GM12878 (cell line): ENCODE measurements around the gene PTRH2. TPM values are rescaled to one million over a fixed set of nuclear protein-coding genes. Genes with fewer than 3 reads are reported as not detected.

Source experiments
- BCL11A ChIP-seq: IDR thresholded peaks from 2 replicates; pipeline ENCODE4 v1.6.1; 2011; ENCODE audit warnings: low read depth, low read length
- E2F4 ChIP-seq: IDR thresholded peaks from 2 replicates; pipeline ENCODE4 v1.6.1; 2012; ENCODE audit warnings: low read depth, low read length, improper control_type of control experiment
- E4F1 ChIP-seq: fragments of 450-650 bp; IDR thresholded peaks from 2 replicates; pipeline ENCODE4 v1.6.1; 2018; ENCODE audit warnings: borderline replicate concordance, mild to moderate bottlenecking; ENCODE audit not compliant: partially characterized antibody
- HDAC6 ChIP-seq: fragments of 200-600 bp; sonication (generic); IDR thresholded peaks from one replicate; pipeline ENCODE4 v1.8.0; 2017; ENCODE audit warnings: antibody characterized with exemption; ENCODE audit not compliant: unreplicated experiment
- HDGF ChIP-seq: fragments of 450-650 bp; IDR thresholded peaks from 2 replicates; pipeline ENCODE4 v1.6.1; 2016; ENCODE audit warnings: antibody characterized with exemption
- IKZF2 ChIP-seq, 2 experiments: fragments of 450-650 bp; IDR thresholded peaks; 2 replicates each; pipeline ENCODE4 v1.6.1; 2017; ENCODE audit warnings: mild to moderate bottlenecking in 2 of 2, moderate library complexity in 2 of 2
- IRF4 ChIP-seq: IDR thresholded peaks from 2 replicates; pipeline ENCODE4 v1.6.1; 2011; ENCODE audit warnings: low read depth, low read length
- JUND ChIP-seq: IDR thresholded peaks from 2 replicates; pipeline ENCODE4 v1.6.1; 2012; ENCODE audit warnings: low read depth, mild to moderate bottlenecking, low read length, improper control_type of control experiment, moderate library complexity
- MLLT1 ChIP-seq: fragments of 450-650 bp; IDR thresholded peaks from 2 replicates; pipeline ENCODE4 v1.6.1; 2016; ENCODE audit warnings: mild to moderate bottlenecking
- NFIC ChIP-seq: IDR thresholded peaks from 2 replicates; pipeline ENCODE4 v1.6.1; 2012; ENCODE audit warnings: low read depth, mild to moderate bottlenecking, inconsistent platforms, low read length, moderate library complexity
- NFYB ChIP-seq: IDR thresholded peaks from 2 replicates; pipeline ENCODE4 v1.6.1; 2011; ENCODE audit warnings: low read depth, mild to moderate bottlenecking, low read length, improper control_type of control experiment, moderate library complexity; ENCODE audit not compliant: insufficient read depth
- NR2C1 ChIP-seq: fragments of 450-650 bp; IDR thresholded peaks from 2 replicates; pipeline ENCODE4 v1.6.1; 2017; ENCODE audit warnings: antibody characterized with exemption, mild to moderate bottlenecking, moderate library complexity
- NR2F1 ChIP-seq: fragments of 450-650 bp; conservative IDR thresholded peaks from 2 replicates; pipeline ENCODE4 v1.6.1; 2017; ENCODE audit warnings: mild to moderate bottlenecking
- POLR2AphosphoS2 ChIP-seq: IDR thresholded peaks from 2 replicates; pipeline ENCODE4 v1.6.1; 2011; ENCODE audit warnings: low read depth, mild to moderate bottlenecking, low read length, improper control_type of control experiment, moderate library complexity
- SIX5 ChIP-seq: IDR thresholded peaks from 2 replicates; pipeline ENCODE4 v1.6.1; 2011; ENCODE audit warnings: mild to moderate bottlenecking, low read depth, low read length, moderate library complexity; ENCODE audit not compliant: severe bottlenecking
- SPI1 ChIP-seq: IDR thresholded peaks from 2 replicates; pipeline ENCODE4 v1.6.1; 2011; ENCODE audit warnings: low read depth, mild to moderate bottlenecking, low read length, moderate library complexity, borderline replicate concordance; ENCODE audit not compliant: insufficient read depth
- SRF ChIP-seq, 2 experiments: IDR thresholded peaks; 2 replicates each; pipeline ENCODE4 v1.6.1; 2011; ENCODE audit warnings: low read depth in 2 of 2, low read length in 2 of 2, mild to moderate bottlenecking in 1 of 2, moderate library complexity in 1 of 2
- TAF1 ChIP-seq: IDR thresholded peaks from 2 replicates; pipeline ENCODE4 v1.6.1; 2011; ENCODE audit warnings: mild to moderate bottlenecking, low read depth, low read length, borderline replicate concordance
- TCF12 ChIP-seq: IDR thresholded peaks from 2 replicates; pipeline ENCODE4 v1.6.1; 2011; ENCODE audit warnings: low read depth, mild to moderate bottlenecking, low read length
- USF2 ChIP-seq: IDR thresholded peaks from 2 replicates; pipeline ENCODE4 v1.6.1; 2011; ENCODE audit warnings: low read depth, low read length, improper control_type of control experiment, borderline replicate concordance
- YBX1 ChIP-seq: fragments of 450-650 bp; IDR thresholded peaks from 2 replicates; pipeline ENCODE4 v1.6.1; 2016; ENCODE audit warnings: antibody characterized with exemption
- YY1 ChIP-seq: IDR thresholded peaks from 2 replicates; pipeline ENCODE4 v1.6.1; 2011; ENCODE audit warnings: low read depth, mild to moderate bottlenecking, low read length
- ZBED1 ChIP-seq: IDR thresholded peaks from 2 replicates; pipeline ENCODE4 v1.6.1; 2016; ENCODE audit warnings: borderline replicate concordance
- ZNF274 ChIP-seq: IDR thresholded peaks from one replicate; pipeline ENCODE4 v1.8.0; 2011; ENCODE audit not compliant: insufficient read length, insufficient read depth
- ZNF384 ChIP-seq: IDR thresholded peaks from 2 replicates; pipeline ENCODE4 v1.6.1; 2012; ENCODE audit warnings: low read depth, mild to moderate bottlenecking, low read length, improper control_type of control experiment, borderline replicate concordance
- ZZZ3 ChIP-seq: IDR thresholded peaks from 2 replicates; pipeline ENCODE4 v1.6.1; 2011; ENCODE audit warnings: low read depth; ENCODE audit not compliant: control insufficient read depth, insufficient read length
- polyA plus RNA-seq, 11 experiments: library from polyadenylated mRNA; depleted of rRNA in 4 of 11; unstranded in 6 of 11; stranded (reverse) in 5 of 11; fragments of >200 nt; fragmentation: Nextera tagmentation in 4 of 11; fragmentation: Illumina TruSeq in 1 of 11; extraction: Ambion mirVana in 4 of 11; extraction: Trizol in 1 of 11; gene quantifications; 1 replicate in 1 of 11; 2 replicates in 10 of 11; pipeline versions ENCODE4 v1.2.1 to v1.2.3, GENCODE V29; 2011 to 2016; ENCODE audit warnings: inconsistent platforms in 2 of 11, missing spikeins in 2 of 11, low read depth in 1 of 11
- total RNA-seq, 4 experiments: library from RNA; depleted of rRNA in 3 of 4; stranded (reverse); fragments of >200 nt in 3 of 4; fragmentation: Illumina TruSeq in 1 of 4; extraction: Trizol in 1 of 4; gene quantifications; 2 replicates each; pipeline versions ENCODE4 v1.2.1 to v1.2.3, GENCODE V29; 2013 to 2021

PTRH2 gene
- total and polyA plus RNA-seq, 10 of the 15 experiments (the other 5 are each of a cell fraction or from before 2014, with no cell fraction given), result 37.7 to 156 (median 63.4) TPM

- TF ChIP-seq IKZF2 (IDR thresholded peaks at IDR 0.05) (peak; percentile 61 to 70), TCF12 (peak; percentile 54; the same call in 1 of the 2 replicates), ZNF384 (no peak), YBX1 (no peak), USF2 (no peak), BCL11A (no peak), SPI1 (peak; percentile 29; the same call in 1 of the 2 replicates), MLLT1 (peak; percentile 14; the same call in 1 of the 2 replicates), YY1 (0 out of 2 replicates have a peak, but pooled peaks have one; percentile 7), E2F4 (no peak), HDGF (no peak; the same call in 1 of the 2 replicates), ZBED1 (peak; percentile 81; the same call in 1 of the 2 replicates), POLR2AphosphoS2 (peak; percentile 96), NR2C1 (peak; percentile 97), SRF (IDR thresholded peaks at IDR 0.05; ENCODE audit: low read depth in 2 of 2, low read length in 2 of 2) (peak in 1 of 2 experiments; percentile 59; a peak in 1 of 4 replicates), IRF4 (0 out of 2 replicates have a peak, but pooled peaks have one; percentile 4), NFYB (no peak), HDAC6 (no peak), ZZZ3 (no peak), JUND (no peak), NFIC (no peak), E4F1 (peak; percentile 61), NR2F1 (no peak), SIX5 (no peak), ZNF274 (no peak), TAF1 (peak; percentile 95)
Observed at GRCh38 chr17:59707149-59707970, at the start of gene PTRH2, which contains the start of gene VMP1 (continued).
